Pons (tissue), 1 donor: ENCODE measurements around the gene UCK1.
"Not testable (repeated sequence)": the region's sequence is repeated elsewhere in the genome, so short reads cannot be mapped to it uniquely, and the experiment has no call there.

Experiments
- DNase-seq: peaks from one replicate; pipeline ENCODE4 v3.0.0-alpha.2; 2016; ENCODE audit warnings: low spot score

Gene UCK1

GRCh38 chr9:131523451-131524435, 7.3 kb downstream of the UCK1 start:
- no peak for DNase-seq

DNA sequence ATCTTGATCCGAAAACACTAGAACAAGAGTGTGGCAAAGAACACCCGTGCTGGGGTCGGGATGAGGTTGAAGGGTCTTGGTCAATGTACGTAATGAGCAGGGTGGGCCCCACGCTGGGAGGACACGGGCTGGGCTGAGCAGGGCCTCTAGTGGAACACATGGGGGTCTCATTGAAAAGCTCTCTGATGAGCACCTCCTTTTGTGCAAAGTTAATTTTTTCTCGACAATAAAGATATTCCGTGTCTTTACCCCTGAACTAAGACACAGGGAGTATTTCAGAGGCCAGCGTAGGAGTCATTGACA, 8.0 kb downstream of the UCK1 start:
- no peak for DNase-seq

DNA sequence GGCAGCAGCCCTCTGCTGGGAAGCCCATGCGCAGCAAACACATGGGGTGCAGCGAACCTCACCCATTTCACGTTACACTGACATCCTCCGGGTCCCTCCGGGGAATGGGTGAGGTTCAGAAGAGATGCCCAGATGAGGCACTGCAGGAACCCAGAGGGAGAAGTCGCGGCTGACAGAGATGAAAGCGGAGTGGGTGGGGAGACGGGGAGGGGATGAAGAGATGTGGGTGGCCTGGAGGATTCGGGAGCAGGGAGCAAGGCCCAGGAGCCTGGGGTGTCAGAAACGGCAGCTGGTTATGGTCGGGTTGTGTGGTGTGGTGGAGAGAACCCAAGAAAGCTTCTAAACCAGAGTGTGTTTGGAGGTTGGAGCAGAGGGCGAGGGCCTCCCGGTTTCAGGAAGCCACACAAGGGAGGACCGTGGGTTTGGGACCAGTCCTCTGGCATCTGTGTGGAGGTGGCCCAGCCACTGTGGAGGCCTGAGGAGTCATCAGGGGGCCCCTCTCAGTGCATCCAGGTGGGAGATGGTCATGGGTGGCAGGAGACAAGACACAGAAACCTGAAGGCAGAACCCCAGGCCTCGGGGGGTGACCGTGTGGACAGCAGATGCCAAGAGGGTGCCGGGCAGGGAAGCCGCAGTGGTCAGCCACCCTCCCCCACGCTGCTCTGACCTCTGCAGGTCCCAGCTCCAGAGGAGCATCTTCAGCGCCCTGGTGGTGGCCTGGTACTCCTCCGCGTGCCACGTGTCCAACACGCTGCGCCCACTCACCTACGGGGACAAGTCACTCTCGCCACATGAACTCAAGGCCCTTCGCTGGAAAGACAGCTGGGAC, 8.6 kb downstream of the UCK1 start:
- DNase-seq, result no peak

DNA sequence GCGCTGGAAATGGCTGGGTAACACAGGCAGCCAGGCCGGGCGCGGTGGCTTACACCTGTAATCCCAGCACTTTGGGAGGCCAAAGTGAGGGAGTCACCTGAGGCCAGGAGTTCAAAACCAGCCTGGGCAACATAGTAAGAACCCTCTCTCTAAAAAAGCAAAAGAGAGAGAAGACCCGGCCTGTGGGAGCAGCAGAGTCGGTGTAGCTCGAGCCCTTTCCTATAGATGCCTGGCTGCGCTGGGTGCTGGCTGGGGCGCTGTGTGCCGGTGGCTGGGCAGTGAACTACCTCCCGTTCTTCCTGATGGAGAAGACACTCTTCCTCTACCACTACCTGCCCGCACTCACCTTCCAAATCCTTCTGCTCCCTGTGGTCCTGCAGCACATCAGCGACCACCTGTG, 9.2 kb downstream of the UCK1 start:
- DNase-seq, result no peak

DNA sequence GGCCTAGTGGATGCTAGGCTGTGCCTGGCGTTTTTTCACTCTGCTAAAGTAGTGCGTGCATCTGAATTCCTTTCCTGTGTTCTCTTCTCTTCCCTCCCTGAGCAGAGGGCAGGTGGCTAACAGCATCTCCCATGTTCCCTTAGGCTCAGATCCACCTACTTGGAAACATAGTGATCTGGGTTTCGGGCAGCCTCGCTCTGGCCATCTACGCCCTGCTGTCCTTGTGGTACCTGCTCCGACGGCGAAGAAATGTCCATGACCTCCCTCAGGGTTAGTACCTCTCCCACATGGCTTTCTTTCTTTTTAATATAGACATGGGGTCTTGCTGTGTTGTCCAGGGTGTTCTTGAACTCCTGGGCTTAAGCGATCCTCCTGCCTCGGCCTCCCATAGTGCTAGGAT, 9.9 kb downstream of the UCK1 start:
- no peak for DNase-seq

DNA sequence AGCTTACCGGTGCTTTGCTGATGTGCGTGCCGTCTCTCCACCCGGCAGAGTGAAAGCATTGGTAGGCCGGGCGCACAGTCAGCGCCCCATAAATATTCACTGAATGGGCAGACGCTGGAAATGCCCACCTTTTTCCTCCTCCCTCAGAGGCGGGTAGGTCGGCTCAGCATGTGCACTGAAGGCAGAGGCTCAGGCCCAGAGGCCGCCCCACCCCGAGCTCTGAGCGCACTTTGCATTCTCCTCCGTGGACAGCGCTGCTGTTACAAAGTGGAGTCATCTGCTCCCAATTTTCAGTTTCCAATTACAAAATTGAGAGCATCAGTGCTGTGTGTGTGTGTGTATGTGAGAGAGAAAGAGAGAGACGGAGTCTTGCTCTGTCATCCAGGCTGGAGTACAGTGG, 10.6 kb downstream of the UCK1 start:
- DNase-seq, result no peak

DNA sequence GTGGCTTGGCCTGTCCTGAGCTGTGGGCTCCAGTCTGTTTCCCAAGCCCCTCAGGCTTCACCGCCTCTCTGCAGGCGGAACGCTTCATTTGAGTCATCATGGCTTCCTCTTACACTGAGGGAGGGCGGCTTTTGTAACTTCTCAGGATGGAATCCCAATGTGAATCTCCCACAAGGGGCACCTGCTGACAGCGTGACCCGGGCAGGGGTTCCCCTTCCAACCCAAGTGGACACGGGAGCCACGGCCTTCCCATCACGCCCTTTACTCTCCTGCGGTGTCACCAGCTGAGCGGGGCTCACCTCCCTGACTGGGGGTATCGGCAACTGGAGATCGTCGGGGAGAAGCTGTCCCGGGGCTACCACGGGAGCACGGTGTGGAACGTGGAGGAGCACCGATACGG, 12.5 kb downstream of the UCK1 start:
- DNase-seq, result no peak

GRCh38 chr9:131517761-131518190, 13.3 kb downstream of the UCK1 start:
- DNase-seq, result peak; percentile 78

DNA sequence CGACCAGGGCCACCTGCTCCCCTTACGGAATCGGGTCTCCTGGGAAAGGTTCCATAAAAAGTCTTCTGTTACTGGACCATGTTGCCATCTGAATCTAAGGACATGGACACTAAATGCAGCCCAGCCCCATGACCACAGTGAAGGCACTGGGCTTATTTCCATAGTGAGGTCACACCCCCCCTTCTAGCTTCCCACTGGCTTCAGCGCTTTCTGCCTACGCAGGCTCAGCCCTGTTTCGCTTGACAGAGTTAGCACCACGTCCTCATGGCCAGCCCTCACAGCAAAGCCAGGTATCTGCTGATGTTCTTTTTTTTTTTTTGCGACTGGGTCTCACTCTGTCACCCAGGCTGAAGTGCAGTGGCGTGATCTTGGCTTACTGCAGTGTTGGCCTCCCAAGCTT, 14.1 kb downstream of the UCK1 start:
- no peak for DNase-seq

DNA sequence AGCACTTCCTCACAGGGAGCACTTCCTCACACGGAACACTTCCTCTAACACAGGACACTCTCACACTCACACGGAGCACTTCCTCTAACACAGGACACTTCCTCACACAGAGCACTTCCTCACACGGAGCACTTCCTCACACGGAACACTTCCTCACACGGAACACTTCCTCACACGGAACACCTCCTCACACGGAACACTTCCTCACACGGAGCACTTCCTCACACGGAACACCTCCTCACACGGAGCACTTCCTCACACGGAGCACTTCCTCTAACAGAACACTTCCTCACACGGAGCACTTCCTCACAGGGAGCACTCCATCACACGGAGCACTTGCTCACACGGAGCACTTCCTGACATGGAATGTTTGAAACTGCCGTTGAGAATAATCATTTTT, 15.0 kb downstream of the UCK1 start:
- no peak for DNase-seq

- not testable (repeated sequence) for DNase-seq
These were observed 15.5 kb downstream of the UCK1 start for GRCh38 chr9:131515559-131516031.

DNA sequence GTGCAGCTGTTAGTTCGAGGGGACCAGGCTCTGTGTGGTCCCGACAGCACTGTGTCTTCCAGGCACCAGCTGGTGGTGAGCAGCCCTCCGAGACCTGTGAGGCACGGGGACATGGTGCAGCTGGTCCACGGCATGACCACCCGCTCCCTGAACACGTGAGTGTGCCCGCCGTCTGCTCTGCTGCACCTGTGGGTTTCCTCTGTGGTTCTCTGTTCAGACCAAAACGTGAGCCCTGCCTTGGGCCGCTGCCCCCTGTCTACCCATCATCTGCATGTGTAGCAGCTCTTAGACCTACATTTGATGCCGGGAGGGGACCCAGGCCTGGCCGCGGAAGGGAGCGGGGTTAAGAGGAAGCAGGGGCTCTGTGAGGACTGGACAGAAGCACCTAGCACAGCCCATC, 17.9 kb downstream of the UCK1 start:
- DNase-seq, result no peak

GRCh38 chr9:131511880-131512279, 19.2 kb downstream of the UCK1 start:
- no peak for DNase-seq

DNA sequence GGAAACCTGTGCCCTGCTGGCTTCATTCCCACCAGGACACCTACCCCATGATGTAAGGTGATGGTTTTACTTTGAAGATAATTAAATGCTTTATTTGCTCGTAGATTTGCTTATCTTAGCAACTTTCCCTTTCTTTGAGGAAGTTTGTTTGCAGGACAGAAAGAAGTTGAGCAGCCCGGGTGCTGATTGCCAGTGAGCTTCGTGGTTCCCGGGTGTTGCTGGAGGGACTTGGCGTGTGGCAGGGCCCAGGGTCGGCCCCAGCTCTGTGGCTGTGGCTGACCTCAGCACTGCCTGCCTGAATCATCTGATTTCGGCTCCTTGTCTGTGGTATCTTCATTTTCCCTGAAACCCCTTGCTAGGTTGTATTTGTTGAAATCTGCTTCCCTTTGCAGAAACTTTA, 19.6 kb downstream of the UCK1 start:
- no peak for DNase-seq

DNA sequence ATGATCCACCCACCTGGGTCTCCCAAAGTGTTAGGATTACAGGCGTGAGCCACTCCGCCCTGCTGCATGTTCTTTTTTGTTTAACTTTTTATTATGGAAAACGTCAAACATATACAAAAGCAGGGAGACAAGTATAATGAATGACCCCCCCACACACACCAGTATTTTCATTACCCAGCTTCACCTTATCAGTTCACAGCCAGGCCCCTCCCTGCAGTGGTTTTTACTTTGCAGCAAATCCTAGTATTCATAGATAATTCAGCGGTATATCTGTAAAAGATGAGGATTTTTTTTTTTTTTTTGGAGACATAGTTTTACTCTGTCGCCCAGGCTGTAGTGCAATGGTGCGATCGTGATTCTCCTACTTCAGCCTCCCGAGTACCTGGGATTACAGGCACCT, 26.1 kb downstream of the UCK1 start:
- no peak for DNase-seq

DNA sequence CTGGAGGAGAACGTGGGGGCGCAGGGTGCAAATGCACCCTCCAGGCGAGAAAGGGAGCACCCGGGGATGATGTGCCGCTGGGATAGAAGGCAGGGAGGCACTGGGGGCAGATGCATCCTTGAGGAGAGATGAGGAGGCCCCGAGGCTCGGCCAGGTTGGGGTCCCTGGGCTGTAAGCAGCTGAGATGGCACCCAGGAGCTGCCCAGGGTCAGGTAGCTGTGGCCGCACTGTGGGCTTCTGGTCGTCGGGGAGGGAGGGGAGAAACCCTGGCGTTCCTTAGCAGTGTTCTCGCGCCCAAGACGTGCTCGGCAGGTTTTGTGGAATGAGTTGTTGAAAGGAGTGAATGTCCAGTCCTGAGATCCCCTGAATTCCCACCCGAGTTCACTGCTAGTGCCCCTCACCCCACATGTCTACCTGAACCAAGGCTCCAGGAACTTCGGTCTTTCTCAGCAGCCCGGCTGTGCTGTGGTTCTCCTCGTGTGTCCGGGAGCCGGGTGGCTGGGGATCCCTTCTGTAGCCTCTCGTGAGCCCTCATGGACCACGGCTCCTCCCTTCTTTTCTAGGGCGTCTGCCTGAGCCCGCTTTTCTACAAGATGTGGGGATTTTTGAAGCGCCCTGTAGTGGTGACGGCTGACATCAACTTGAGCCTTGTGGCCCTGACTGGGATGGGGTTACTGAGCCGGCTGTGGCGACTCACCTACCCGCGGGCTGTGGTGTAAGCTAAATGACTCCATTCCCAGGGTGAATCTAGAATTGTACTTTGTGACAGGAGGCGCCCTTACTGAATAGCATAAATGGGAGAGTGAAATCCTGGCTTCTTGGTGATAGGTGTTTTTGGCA, 27.2 kb downstream of the UCK1 start:
- no peak for DNase-seq

GRCh38 chr9:131502781-131503625, 28.1 kb downstream of the UCK1 start, which contains the start of gene POMT1:
TSS of gene POMT1 (plus strand) at chr9:131502918. CDS start at chr9:131504219, 1,301 bp downstream.
- peak; percentile 79 for DNase-seq

DNA sequence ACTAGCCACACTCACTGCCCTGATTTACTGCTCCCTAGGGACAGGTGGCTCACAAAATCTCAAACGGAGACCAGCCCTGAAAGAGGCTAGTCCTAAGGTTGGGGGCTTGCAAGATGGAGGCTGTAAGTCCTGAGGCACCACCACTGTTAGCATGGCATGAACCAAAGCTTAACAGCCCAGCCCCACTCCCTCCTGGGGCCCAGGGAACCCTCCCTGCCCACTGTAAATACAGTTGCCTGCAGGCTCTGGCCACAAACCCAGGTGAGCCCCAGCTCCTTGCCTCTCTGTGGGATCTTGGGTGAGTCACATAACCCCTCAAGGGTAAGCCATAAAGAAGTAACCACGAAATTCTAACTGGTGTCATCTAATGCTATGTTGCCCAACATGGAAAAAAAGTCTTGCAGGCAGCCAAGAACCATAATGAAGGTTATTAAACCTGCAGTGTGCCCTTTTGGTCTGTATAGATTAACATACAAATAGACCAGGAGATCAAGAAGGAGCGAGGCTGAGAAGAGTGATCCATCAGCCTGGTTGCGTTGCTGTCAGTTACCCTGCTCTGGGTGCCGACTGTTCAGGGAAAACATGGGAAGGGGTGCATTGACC, 30.0 kb downstream of the UCK1 start:
- no peak for DNase-seq

- DNase-seq, result no peak
These were observed 30.7 kb downstream of the UCK1 start for GRCh38 chr9:131500377-131500776.

DNA sequence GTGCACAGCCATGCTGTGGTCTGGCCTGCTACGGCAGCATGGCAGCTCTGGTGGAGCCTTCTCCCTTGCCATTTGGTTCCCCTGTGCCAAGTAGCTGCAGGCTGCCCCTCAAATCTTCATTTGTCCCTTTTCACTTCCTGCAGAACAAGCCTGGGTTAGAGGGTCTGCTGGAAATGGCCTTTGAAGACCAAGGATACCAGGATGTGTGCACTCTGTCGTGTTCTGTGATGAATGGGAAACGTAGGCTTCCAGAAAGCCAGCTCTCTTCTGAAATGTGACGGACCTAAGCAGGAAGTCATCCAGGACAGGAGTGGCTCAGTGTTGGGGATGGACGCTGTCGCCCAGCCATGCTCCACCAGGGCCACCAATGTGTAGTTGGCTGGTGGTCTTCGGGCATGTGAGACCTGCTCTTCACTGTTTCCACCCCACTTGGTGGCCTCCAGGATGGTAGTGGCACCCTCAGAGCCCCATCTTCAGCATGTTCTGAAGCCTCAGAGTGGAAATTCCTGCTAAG, 31.8 kb downstream of the UCK1 start:
- no peak for DNase-seq
